Stimulated activated CD8-positive, alpha-beta memory T cell treated with anti-CD3 and anti-CD28 coated beads, Interleukin-12 subunit alpha, Interleukin-12 subunit beta, amount 100 ng/mL, for 24 hours (primary cell): Measurements from ENCODE around the gene STAM.

Experiments used
- DNase-seq: peaks from one replicate; pipeline ENCODE4 v3.0.0-alpha.2; 2020; ENCODE audit errors: extremely low read depth

Gene STAM

GRCh38 chr10:17647326-17647725 is 3.4 kb downstream of the STAM start:
- DNase-seq, result no peak

GRCh38 chr10:17648243-17649035 is 4.5 kb downstream of the STAM start:
- no peak for DNase-seq

GRCh38 chr10:17649052-17649451 is 5.1 kb downstream of the STAM start:
- no peak for DNase-seq

- no peak for DNase-seq
These were observed 5.9 kb downstream of the STAM start for GRCh38 chr10:17649836-17650235.

GRCh38 chr10:17650416-17650815 is 6.5 kb downstream of the STAM start:
- no peak for DNase-seq

GRCh38 chr10:17651896-17652295 is 7.9 kb downstream of the STAM start:
- no peak for DNase-seq

GRCh38 chr10:17652585-17652984 is 8.6 kb downstream of the STAM start:
- DNase-seq, result no peak

- DNase-seq, result no peak
These were observed 11.1 kb downstream of the STAM start for GRCh38 chr10:17655009-17655408.

- DNase-seq, result no peak
These were observed 11.7 kb downstream of the STAM start for GRCh38 chr10:17655567-17656146.

GRCh38 chr10:17657103-17657500 is 13.2 kb downstream of the STAM start:
- DNase-seq, result no peak

- no peak for DNase-seq
These were observed 15.4 kb downstream of the STAM start for GRCh38 chr10:17659365-17659764.

GRCh38 chr10:17660921-17661320 is 17.0 kb downstream of the STAM start:
- DNase-seq, result no peak

GRCh38 chr10:17661510-17661909 is 17.6 kb downstream of the STAM start:
- no peak for DNase-seq

- DNase-seq, result no peak
These were observed 18.5 kb downstream of the STAM start for GRCh38 chr10:17662193-17663138.

GRCh38 chr10:17663450-17663849 is 19.5 kb downstream of the STAM start:
- no peak for DNase-seq

- no peak for DNase-seq
These were observed 21.8 kb downstream of the STAM start for GRCh38 chr10:17665747-17666146.

GRCh38 chr10:17668435-17669184 is 24.7 kb downstream of the STAM start:
- DNase-seq, result no peak

GRCh38 chr10:17669185-17669872 is 25.4 kb downstream of the STAM start:
- no peak for DNase-seq

GRCh38 chr10:17671307-17671706 is 27.4 kb downstream of the STAM start:
- no peak for DNase-seq

GRCh38 chr10:17673471-17674061 is 29.6 kb downstream of the STAM start:
- DNase-seq, result no peak

GRCh38 chr10:17674566-17674965 is 30.6 kb downstream of the STAM start:
- DNase-seq, result no peak
